K562 (cell line): ENCODE results near the gene ODR4. TPM values are rescaled to one million over a fixed set of nuclear protein-coding genes. Genes with fewer than 3 reads are reported as not detected.

Experiments used
- BHLHE40 ChIP-seq: IDR thresholded peaks from 2 replicates; pipeline ENCODE4 v1.6.1; 2011; ENCODE audit warnings: low read length, improper control_type of control experiment
- EHMT2 ChIP-seq: fragments of 450-650 bp; IDR thresholded peaks from 2 replicates; pipeline ENCODE4 v1.6.1; 2018; ENCODE audit warnings: antibody characterized with exemption
- NEUROD1 ChIP-seq: fragments of 150-350 bp; IDR thresholded peaks from 2 replicates; pipeline ENCODE4 v1.6.1; 2014; ENCODE audit warnings: borderline replicate concordance, low read length, low read depth; ENCODE audit not compliant: partially characterized antibody
- NR4A1 ChIP-seq, 2 experiments: fragments of 250-450 bp in 1 of 2; fragments of 450-650 bp in 1 of 2; sonication (Bioruptor Pico) in 1 of 2; IDR thresholded peaks; 2 replicates each; pipeline versions ENCODE4 v1.4.0 to v1.6.1; 2016 to 2020; ENCODE audit warnings: mild to moderate bottlenecking in 2 of 2, missing compliant biosample characterization in 1 of 2, missing genetic modification characterization in 1 of 2, moderate library complexity in 1 of 2
- RBM25 ChIP-seq: fragments of 200-400 bp; formaldehyde crosslinking; IDR thresholded peaks from 2 replicates; pipeline ENCODE4 v1.6.1; 2018; ENCODE audit warnings: low read length, low read depth, moderate library complexity; ENCODE audit not compliant: severe bottlenecking
- RREB1 ChIP-seq: fragments of 250-450 bp; sonication (Bioruptor Pico); IDR thresholded peaks from 2 replicates; pipeline ENCODE4 v1.4.0; 2020
- ZBTB26 ChIP-seq: fragments of 450-650 bp; formaldehyde crosslinking; IDR thresholded peaks from 2 replicates; pipeline ENCODE4 v1.4.0; 2022; ENCODE audit warnings: missing genetic modification characterization
- ZBTB9 ChIP-seq: fragments of 450-650 bp; formaldehyde crosslinking; IDR thresholded peaks from 2 replicates; pipeline ENCODE4 v1.4.0; 2020; ENCODE audit warnings: mild to moderate bottlenecking, moderate library complexity
- ZNF449 ChIP-seq: fragments of 250-450 bp; sonication (Bioruptor Pico); IDR thresholded peaks from 2 replicates; pipeline ENCODE4 v1.8.0; 2022; ENCODE audit warnings: moderate library complexity, mild to moderate bottlenecking, inconsistent platforms
- polyA plus RNA-seq, 8 experiments: library from polyadenylated mRNA; depleted of rRNA in 4 of 8; stranded (reverse) in 5 of 8; unstranded in 3 of 8; fragments of >200 nt; fragmentation: Nextera tagmentation in 2 of 8; fragmentation: Illumina TruSeq in 1 of 8; extraction: Ambion mirVana in 2 of 8; extraction: Trizol in 1 of 8; gene quantifications; 2 replicates each; pipeline versions ENCODE4 v1.2.1 to v1.2.3, GENCODE V29; 2011 to 2014; ENCODE audit warnings: inconsistent platforms in 1 of 8, missing spikeins in 1 of 8
- total RNA-seq, 7 experiments: library from RNA; depleted of rRNA in 6 of 7; stranded (reverse); fragments of >200 nt in 6 of 7; fragmentation: Illumina TruSeq in 2 of 7; extraction: Trizol in 2 of 7; gene quantifications; 2 replicates each; pipeline versions ENCODE4 v1.2.1 to v1.2.3, GENCODE V29; 2011 to 2021; ENCODE audit warnings: low replicate concordance in 1 of 7

Gene ODR4
- total and polyA plus RNA-seq, 9 of the 15 experiments (the other 6 are each of a cell fraction or from before 2014, with no cell fraction given), result 23.1 to 63.9 (median 44.1) TPM

- TF ChIP-seq ZBTB9 (peak; percentile 30; the same call in 1 of the 2 replicates), RBM25 (peak; percentile 58), ZBTB26 (CRISPR knock-in tag) (0 out of 2 replicates have a peak, but pooled peaks have one; percentile 28), ZNF449 (CRISPR knock-in tag) (no peak), EHMT2 (no peak), BHLHE40 (0 out of 2 replicates have a peak, but pooled peaks have one; percentile 8), RREB1 (0 out of 2 replicates have a peak, but pooled peaks have one; percentile 39), NEUROD1 (no peak), NR4A1 (CRISPR knock-in tag; IDR thresholded peaks at IDR 0.05) (0 out of 2 replicates have a peak, but pooled peaks have one; percentile 73), NR4A1 (tag; IDR thresholded peaks at IDR 0.05) (no peak)
Measured at GRCh38 chr1:186374303-186375151, 1.1 kb upstream of the ODR4 start (continued).
